Glutamatergic neuron (in vitro differentiated cells): ENCODE data around the gene RAB23. TPM values are rescaled to one million over a fixed set of nuclear protein-coding genes. Genes with fewer than 3 reads are reported as not detected.
A peak's percentile ranks its signal among the peaks of the same experiment; 100 is the strongest.

ENCODE experiments used
- DNase-seq: peaks from one replicate; pipeline ENCODE4 v3.0.0; 2022
- H3K27ac Mint-ChIP-seq: one replicate; pipeline ENCODE4 v1.8.0; 2020; ENCODE audit warnings: mild to moderate bottlenecking, mixed read lengths, inconsistent platforms; ENCODE audit not compliant: unreplicated experiment
- H3K27me3 Mint-ChIP-seq: one replicate; pipeline ENCODE4 v1.8.0; 2020; ENCODE audit warnings: mild to moderate bottlenecking, moderate library complexity, mixed read lengths, inconsistent platforms; ENCODE audit not compliant: unreplicated experiment
- H3K36me3 Mint-ChIP-seq: one replicate; pipeline ENCODE4 v1.8.0; 2020; ENCODE audit warnings: mild to moderate bottlenecking, mixed read lengths, inconsistent platforms; ENCODE audit not compliant: unreplicated experiment
- H3K4me1 Mint-ChIP-seq: one replicate; pipeline ENCODE4 v1.8.0; 2020; ENCODE audit warnings: mild to moderate bottlenecking, low read depth, mixed read lengths, inconsistent platforms; ENCODE audit not compliant: unreplicated experiment
- H3K4me3 Mint-ChIP-seq: one replicate; pipeline ENCODE4 v1.8.0; 2020; ENCODE audit warnings: mild to moderate bottlenecking, mixed read lengths, inconsistent platforms; ENCODE audit not compliant: unreplicated experiment
- H3K9me3 Mint-ChIP-seq: one replicate; pipeline ENCODE4 v1.8.0; 2020; ENCODE audit warnings: mild to moderate bottlenecking, moderate library complexity, mixed read lengths, inconsistent platforms; ENCODE audit not compliant: unreplicated experiment
- total RNA-seq: library from RNA; stranded (reverse); fragmentation: NEBNext Ultra II Directional; extraction: Animal tissue kit (Norgen Biotek cat#: 25700); gene quantifications from one replicate; pipeline ENCODE4 v1.2.1, GENCODE V29; 2021; ENCODE audit not compliant: unreplicated experiment
- TF ChIP-seq, protein P1 (sequence below): fragments of 200-600 bp; sonication (generic); IDR thresholded peaks from one replicate; pipeline ENCODE4 v1.5.0; 2021; ENCODE audit not compliant: partially characterized antibody, unreplicated experiment

Gene RAB23
- total RNA-seq, 1 donor from 2014 or later = 4.0 TPM

DNA sequence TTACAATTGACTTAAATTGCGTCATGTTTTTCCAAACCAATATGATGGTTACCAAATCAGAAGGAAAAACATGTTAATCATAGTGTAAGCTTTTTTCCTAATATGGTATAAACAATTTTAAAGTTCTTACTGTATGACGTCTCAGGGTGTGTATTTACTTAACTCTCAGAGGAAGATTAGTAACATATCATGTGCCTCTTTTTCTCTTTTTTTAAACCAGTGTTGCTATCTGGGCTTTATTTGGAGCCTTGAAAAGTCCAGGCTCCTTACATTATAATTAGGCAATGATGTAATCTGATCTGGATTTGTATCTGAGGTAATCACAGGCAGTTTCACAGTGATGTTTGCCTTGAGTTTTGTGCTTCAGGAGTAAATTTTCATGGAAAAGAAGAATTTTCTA lies 20.4 kb upstream of the RAB23 start:
- Mint-ChIP-seq H3K4me1 (no peaks in the 10 kb centered on the region), H3K36me3 (no peaks in the 10 kb centered on the region), H3K27me3 (no peaks in the 10 kb centered on the region), H3K27ac (no peak overlapping the region), H3K9me3 (peaks cover 2% of the 10 kb centered on the region), H3K4me3 (no peak overlapping the region)
- no peak for DNase-seq
- TF ChIP-seq, protein P1, sequence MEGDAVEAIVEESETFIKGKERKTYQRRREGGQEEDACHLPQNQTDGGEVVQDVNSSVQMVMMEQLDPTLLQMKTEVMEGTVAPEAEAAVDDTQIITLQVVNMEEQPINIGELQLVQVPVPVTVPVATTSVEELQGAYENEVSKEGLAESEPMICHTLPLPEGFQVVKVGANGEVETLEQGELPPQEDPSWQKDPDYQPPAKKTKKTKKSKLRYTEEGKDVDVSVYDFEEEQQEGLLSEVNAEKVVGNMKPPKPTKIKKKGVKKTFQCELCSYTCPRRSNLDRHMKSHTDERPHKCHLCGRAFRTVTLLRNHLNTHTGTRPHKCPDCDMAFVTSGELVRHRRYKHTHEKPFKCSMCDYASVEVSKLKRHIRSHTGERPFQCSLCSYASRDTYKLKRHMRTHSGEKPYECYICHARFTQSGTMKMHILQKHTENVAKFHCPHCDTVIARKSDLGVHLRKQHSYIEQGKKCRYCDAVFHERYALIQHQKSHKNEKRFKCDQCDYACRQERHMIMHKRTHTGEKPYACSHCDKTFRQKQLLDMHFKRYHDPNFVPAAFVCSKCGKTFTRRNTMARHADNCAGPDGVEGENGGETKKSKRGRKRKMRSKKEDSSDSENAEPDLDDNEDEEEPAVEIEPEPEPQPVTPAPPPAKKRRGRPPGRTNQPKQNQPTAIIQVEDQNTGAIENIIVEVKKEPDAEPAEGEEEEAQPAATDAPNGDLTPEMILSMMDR = no peak

DNA sequence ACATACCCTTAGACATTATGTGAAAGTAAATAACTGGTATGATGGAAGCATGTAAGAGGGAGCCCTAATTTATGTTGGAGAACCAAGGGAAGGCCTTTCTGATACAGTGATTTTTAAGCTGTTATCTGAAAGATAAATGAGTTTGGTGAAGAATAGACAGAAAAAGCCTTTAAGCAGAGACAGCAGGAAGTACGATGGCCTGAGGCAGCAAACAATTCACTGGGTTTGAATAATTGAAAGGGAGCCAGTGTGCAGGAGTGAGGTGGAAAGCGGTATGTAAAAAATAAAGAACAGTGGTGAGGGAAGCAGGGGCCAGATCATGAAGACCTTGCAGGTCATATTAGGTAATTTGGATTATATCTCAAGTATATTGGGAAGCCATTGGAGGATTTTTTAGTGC lies 4.1 kb upstream of the RAB23 start:
- DNase-seq = no peak
- Mint-ChIP-seq H3K27me3 (no peaks in the 10 kb centered on the region), H3K36me3 (no peaks in the 10 kb centered on the region), H3K4me1 (peaks cover 5% of the 10 kb centered on the region), H3K27ac (no peak overlapping the region), H3K4me3 (no peak overlapping the region), H3K9me3 (peaks cover 3% of the 10 kb centered on the region)
- TF ChIP-seq, protein P1 = no peak

DNA sequence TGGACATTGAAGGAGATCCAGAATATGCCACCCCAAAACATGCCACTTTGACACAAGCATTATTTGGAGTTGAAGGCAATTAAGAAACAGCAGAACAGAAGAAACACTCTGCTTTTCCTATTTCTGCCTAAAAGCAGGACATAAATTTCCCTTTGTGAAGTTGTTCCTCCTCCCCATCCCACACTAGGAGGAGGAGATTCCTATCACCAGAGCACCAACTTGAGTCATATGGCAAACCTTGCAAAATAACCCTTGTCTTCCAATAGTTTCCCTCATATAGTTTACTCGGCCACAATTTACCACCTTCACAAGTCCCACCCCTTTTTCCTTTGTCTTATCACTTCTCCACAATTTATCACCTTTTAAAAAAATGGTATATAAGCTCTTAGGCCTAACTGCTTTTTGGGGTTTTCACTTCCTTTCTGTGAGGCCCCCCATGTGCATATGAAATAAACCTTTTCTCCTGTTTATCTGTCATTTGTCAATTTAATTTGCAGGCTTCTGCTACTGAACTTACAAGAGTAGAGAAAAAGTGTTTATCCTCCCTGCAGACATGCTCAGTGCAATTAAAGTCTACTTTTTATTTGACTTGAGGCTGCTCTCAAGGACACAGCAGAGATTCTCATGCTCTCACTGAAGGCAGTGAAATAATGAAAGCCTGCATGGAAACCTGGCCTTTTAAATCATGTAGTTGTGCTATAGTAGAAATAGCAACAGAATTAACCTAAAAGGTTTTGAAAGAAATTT lies 2.8 kb upstream of the RAB23 start:
- peaks cover 4% of the 10 kb centered on the region for H3K9me3 Mint-ChIP-seq

DNA sequence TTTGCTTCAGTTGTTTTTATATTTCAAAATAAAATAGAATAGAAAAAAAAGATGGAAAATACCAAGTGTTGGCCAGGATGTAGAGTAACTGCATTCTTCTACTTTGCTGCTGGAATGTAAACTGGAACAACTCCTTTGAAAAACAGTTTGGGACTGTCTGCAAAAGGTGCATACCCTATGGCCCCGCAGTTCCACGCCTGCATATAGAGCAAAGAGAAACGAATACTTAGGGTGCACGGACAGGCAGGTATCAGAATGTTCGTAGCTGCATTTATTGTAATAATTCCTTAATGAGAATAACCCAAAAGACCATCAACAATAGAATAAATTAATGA lies 603 bp upstream of the RAB23 start:
- DNase-seq = no peak

More for the DNA sequence above, 2.8 kb upstream of the RAB23 start:
- H3K27me3 Mint-ChIP-seq = no peaks in the 10 kb centered on the region
- no peak overlapping the region for H3K4me3 Mint-ChIP-seq
- H3K36me3 Mint-ChIP-seq = no peaks in the 10 kb centered on the region
- peaks cover 5% of the 10 kb centered on the region for H3K4me1 Mint-ChIP-seq
- TF ChIP-seq, protein P1 = no peak
- DNase-seq = no peak
- no peak overlapping the region for H3K27ac Mint-ChIP-seq

More for the DNA sequence above, 603 bp upstream of the RAB23 start:
- H3K36me3 Mint-ChIP-seq = no peaks in the 10 kb centered on the region
- peak overlapping the region; percentile 97 for H3K4me3 Mint-ChIP-seq
- no peak overlapping the region for H3K27ac Mint-ChIP-seq
- no peaks in the 10 kb centered on the region for H3K27me3 Mint-ChIP-seq
- peaks cover 5% of the 10 kb centered on the region for H3K4me1 Mint-ChIP-seq
- H3K9me3 Mint-ChIP-seq = peaks cover 4% of the 10 kb centered on the region
- TF ChIP-seq, protein P1 = no peak
